ENCODE data around the gene MACO1. TPM values are rescaled to one million over a fixed set of nuclear protein-coding genes. Genes with fewer than 3 reads are reported as not detected.

MACO1 gene
- total and polyA plus RNA-seq, 10 of the 15 experiments (the other 5 are each of a cell fraction or from before 2014, with no cell fraction given) = 3.2 to 19.8 (median 10.3) TPM

DNA sequence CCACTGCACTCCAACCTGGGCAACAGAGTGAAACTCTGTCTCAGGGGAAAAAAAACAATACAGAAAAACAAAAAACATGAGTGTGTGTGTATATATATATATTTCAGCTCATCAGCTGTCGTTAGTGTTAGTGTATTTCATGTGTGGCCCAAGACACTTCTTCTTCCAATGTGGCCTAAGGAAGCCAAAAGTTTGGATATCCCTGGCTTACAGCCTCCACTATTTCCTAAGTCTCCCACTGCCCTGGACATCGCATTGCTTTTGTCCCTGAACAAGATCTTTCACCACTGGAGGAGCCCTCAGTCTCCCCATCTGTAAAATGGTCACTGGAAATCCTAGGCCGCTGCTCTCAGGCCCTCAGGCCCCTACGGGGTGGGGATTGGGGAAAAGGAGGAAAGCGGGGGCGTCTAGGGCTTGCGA is 112.3 kb downstream of the MACO1 start:
- ATAC-seq (no peak), DNase-seq (ENCODE audit: low read depth, low spot score) (no peak), FAIRE-seq (peak; percentile 47)
- Histone ChIP-seq H4K20me1 (ENCODE audit: control insufficient read depth, insufficient read depth) (no peaks in the 10 kb centered on the region), H3K79me2 (ENCODE audit: control insufficient read depth, insufficient read depth, low read length) (peaks cover 19% of the 10 kb centered on the region), H3K36me3 (ENCODE audit: control insufficient read depth in 2 of 2, insufficient read depth in 2 of 2, low read length in 1 of 2) (no peaks in the 10 kb centered on the region), H3K9ac (ENCODE audit: control insufficient read depth, insufficient read depth, low read length) (no peak overlapping the region), H3K4me2 (ENCODE audit: control insufficient read depth, insufficient read depth) (peak overlapping the region; percentile 62; the same call in 1 of the 2 replicates), H3K4me3 (no peak overlapping the region), H3K9me3 (replicated peaks; ENCODE audit: control insufficient read depth, insufficient read depth, low read length) (no peaks in the 10 kb centered on the region), H2AFZ (ENCODE audit: control insufficient read depth, low read depth, low read length) (no peak overlapping the region; the same call in 1 of the 2 replicates), H3K4me1 (ENCODE audit: control insufficient read depth, insufficient read depth, low read length) (peaks cover 24% of the 10 kb centered on the region), H3K27me3 (replicated peaks in 1 of 2; ENCODE audit: control insufficient read depth in 2 of 2, insufficient read depth in 2 of 2, low read length in 1 of 2) (no peaks in the 10 kb centered on the region; a peak in 1 of 4 replicates), H3K27ac (ENCODE audit: control insufficient read depth, insufficient read depth) (no peak overlapping the region)
- in situ Hi-C loops (cut with MboI) (no loop called here), intact Hi-C loops (cut with micrococcal nuclease; ENCODE audit: unreplicated experiment) (no loop called here)
- ChIA-PET RAD21 (ENCODE audit: unreplicated experiment) (interaction anchor here (1.0 to 1.2 kb wide), 2 partner anchors 66 to 267 kb away, joined by 3 read pairs; no protein-coding TSS in a partner anchor), SMC1A (ENCODE audit: uncharacterized antibody, unreplicated experiment) (no interaction called here), POLR2A (interaction anchor here (1.3 to 1.4 kb wide), 2 partner anchors 11 to 260 kb away, joined by 3 read pairs; no protein-coding TSS in a partner anchor), CTCF (interaction anchor here (1.1 to 1.5 kb wide), 2 partner anchors 22 to 55 kb away, joined by 3 to 5 read pairs; no protein-coding TSS in a partner anchor)
- no TSS peak for BruUV-seq (replicated peaks)
- 2% methylated on average over 7 of the region's 7 CpGs for WGBS (ENCODE audit: insufficient coverage, insufficient replicate concordance, low lambda C conversion rate, missing lambda C conversion rate)
- TF ChIP-seq NFYA (IDR thresholded peaks at IDR 0.05; ENCODE audit: borderline replicate concordance, low read depth, low read length) (no peak), MAX (IDR thresholded peaks at IDR 0.05; ENCODE audit: low read depth, low read length) (no peak), RBBP5 (conservative IDR thresholded peaks at IDR 0.05) (no peak)

- no TSS peak for BruUV-seq (replicated peaks)
- Histone ChIP-seq H3K4me2 (ENCODE audit: control insufficient read depth, insufficient read depth) (peak within 1 kb of the TSS; percentile 95), H2AFZ (ENCODE audit: control insufficient read depth, low read depth, low read length) (peak within 1 kb of the TSS; percentile 64), H4K20me1 (ENCODE audit: control insufficient read depth, insufficient read depth) (no peaks in the 10 kb centered on the region), H3K4me1 (ENCODE audit: control insufficient read depth, insufficient read depth, low read length) (peaks cover 31% of the 10 kb centered on the region), H3K4me3 (peak within 1 kb of the TSS; percentile 90), H3K36me3 (ENCODE audit: control insufficient read depth in 2 of 2, insufficient read depth in 2 of 2, low read length in 1 of 2) (no peaks in the 10 kb centered on the region), H3K9me3 (replicated peaks; ENCODE audit: control insufficient read depth, insufficient read depth, low read length) (no peaks in the 10 kb centered on the region), H3K79me2 (ENCODE audit: control insufficient read depth, insufficient read depth, low read length) (peaks cover 19% of the 10 kb centered on the region), H3K27ac (ENCODE audit: control insufficient read depth, insufficient read depth) (no peak within 1 kb of the TSS; the same call in 1 of the 2 replicates), H3K27me3 (replicated peaks in 1 of 2; ENCODE audit: control insufficient read depth in 2 of 2, insufficient read depth in 2 of 2, low read length in 1 of 2) (no peaks in the 10 kb centered on the region; a peak in 1 of 4 replicates), H3K9ac (ENCODE audit: control insufficient read depth, insufficient read depth, low read length) (peak within 1 kb of the TSS; percentile 62)
- RAD21 ChIA-PET (ENCODE audit: unreplicated experiment) = interaction anchor here (1.0 to 1.2 kb wide), 2 partner anchors 65 to 266 kb away, joined by 3 read pairs; no protein-coding TSS in a partner anchor
- in situ Hi-C loops (cut with MboI) (no loop called here), intact Hi-C loops (cut with micrococcal nuclease; ENCODE audit: unreplicated experiment) (no loop called here)
- no peak for FAIRE-seq
- POLR2A ChIA-PET = interaction anchor here (0.8 to 1.4 kb wide), 3 partner anchors 11 to 259 kb away, joined by 3 read pairs; no protein-coding TSS in a partner anchor
- SMC1A ChIA-PET (ENCODE audit: uncharacterized antibody, unreplicated experiment) = interaction anchor here (0.8 kb wide), 1 partner anchor 17 kb away, joined by 3 read pairs; no protein-coding TSS in a partner anchor
- no peak for DNase-seq (ENCODE audit: low read depth, low spot score)
- CTCF ChIA-PET = interaction anchor here (0.6 to 1.5 kb wide), 5 partner anchors 22 to 855 kb away, joined by 3 to 5 read pairs (median 3); no protein-coding TSS in a partner anchor
- peak; percentile 94 for ATAC-seq
- WGBS (ENCODE audit: insufficient coverage, insufficient replicate concordance, low lambda C conversion rate, missing lambda C conversion rate) = 3% methylated on average over 63 of the region's 99 CpGs
- TF ChIP-seq GATAD2B (conservative IDR thresholded peaks at IDR 0.05; ENCODE audit: low read depth) (peak; percentile 78), NKRF (conservative IDR thresholded peaks at IDR 0.05) (peak; percentile 78), HDAC6 (IDR thresholded peaks at IDR 0.05; ENCODE audit: unreplicated experiment) (peak; percentile 71), ZSCAN29 (IDR thresholded peaks at IDR 0.05) (0 out of 2 replicates have a peak, but pooled peaks have one; percentile 26), RB1 (IDR thresholded peaks at IDR 0.05; ENCODE audit: borderline replicate concordance) (0 out of 2 replicates have a peak, but pooled peaks have one; percentile 42), BHLHE40 (IDR thresholded peaks at IDR 0.05; ENCODE audit: borderline replicate concordance in 1 of 2, low read depth in 2 of 2, low read length in 1 of 2) (peak in 1 of 2 experiments; percentile 34; a peak in 1 of 4 replicates), ZNF207 (IDR thresholded peaks at IDR 0.05; ENCODE audit: borderline replicate concordance) (0 out of 2 replicates have a peak, but pooled peaks have one; percentile 19), RFX5 (IDR thresholded peaks at IDR 0.05; ENCODE audit: low read depth, low read length) (no peak), YY1 (IDR thresholded peaks at IDR 0.05; ENCODE audit: low read depth, low read length) (peak; percentile 32; the same call in 1 of the 2 replicates), NFXL1 (IDR thresholded peaks at IDR 0.05; ENCODE audit: borderline replicate concordance) (0 out of 2 replicates have a peak, but pooled peaks have one; percentile 42)
Observed at GRCh38 chr1:25543425-25544242, 112.9 kb downstream of the MACO1 start, which contains the start of gene LDLRAP1. Gene LDLRAP1, plus strand, starts transcription at chr1:25543606. Its CDS starts 93 bp downstream, at chr1:25543699.
